ENCODE measurements around the gene PICK1.
"Not testable (repeated sequence)": the region's sequence is repeated elsewhere in the genome, so short reads cannot be mapped to it uniquely, and the experiment has no call there.

Gene PICK1

DNA sequence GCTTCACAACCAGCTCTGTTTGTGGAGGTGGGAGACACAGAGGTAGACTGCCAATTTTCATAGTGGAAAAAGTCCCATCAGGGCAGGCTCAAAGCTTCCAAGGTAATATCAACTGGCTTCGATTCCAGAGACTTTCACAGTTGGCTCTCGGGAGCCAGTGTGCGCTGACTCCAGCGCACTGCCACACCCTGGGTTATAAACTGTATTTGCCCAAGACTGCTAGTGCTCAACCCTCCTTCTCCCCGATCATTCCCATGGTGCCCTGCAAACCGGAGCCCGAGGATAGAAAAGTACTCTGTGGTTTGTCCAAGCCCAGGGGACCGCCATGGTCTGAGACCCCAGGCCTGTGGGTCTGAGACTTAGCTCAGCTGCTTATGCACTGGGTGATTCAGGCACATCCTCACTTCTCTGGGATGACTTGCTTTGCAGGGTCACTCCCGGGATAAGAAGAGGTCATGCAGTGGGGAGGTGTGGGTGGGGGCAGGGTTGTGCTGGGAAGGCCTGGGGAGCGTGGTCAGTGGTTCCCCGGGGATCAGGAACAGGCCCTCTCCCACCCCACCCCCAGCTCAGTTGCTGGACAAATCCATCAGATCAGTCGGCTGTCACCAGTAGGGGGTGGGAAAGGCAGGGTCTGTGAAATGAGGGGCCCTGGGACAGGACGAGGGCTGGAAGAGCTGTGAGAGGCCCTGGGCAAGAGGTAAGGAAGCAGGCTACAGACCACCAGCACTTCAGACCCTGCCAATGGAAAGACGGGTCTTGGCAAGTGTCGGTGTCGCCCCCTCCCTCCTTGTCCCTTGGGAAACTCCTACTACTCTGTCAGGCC lies 26.7 kb upstream of the PICK1 start:
- in situ Hi-C loops (cut with HindIII; ENCODE audit: low sequenced_read_pairs): no loop called here

DNA sequence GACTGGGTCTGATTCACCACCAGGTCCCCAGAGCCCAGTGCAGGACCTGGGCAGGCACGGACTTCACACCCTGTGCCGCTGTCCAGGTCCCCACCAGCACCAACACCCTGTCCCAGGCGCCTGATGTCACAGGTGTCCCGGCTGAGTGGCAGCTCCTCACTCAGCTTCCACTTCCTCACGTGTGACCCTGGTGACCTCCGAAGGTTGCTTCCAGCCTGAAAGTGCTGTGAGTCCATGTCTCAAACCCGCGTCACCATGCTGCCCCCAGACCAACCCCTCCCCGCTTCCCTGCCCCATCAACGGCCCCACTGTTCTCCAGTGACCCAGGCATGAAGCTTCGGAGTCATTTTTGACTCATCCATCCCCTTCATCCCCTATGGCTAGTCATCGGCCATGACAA lies 25.7 kb upstream of the PICK1 start:
- in situ Hi-C loops (cut with HindIII; ENCODE audit: low sequenced_read_pairs): no loop called here

DNA sequence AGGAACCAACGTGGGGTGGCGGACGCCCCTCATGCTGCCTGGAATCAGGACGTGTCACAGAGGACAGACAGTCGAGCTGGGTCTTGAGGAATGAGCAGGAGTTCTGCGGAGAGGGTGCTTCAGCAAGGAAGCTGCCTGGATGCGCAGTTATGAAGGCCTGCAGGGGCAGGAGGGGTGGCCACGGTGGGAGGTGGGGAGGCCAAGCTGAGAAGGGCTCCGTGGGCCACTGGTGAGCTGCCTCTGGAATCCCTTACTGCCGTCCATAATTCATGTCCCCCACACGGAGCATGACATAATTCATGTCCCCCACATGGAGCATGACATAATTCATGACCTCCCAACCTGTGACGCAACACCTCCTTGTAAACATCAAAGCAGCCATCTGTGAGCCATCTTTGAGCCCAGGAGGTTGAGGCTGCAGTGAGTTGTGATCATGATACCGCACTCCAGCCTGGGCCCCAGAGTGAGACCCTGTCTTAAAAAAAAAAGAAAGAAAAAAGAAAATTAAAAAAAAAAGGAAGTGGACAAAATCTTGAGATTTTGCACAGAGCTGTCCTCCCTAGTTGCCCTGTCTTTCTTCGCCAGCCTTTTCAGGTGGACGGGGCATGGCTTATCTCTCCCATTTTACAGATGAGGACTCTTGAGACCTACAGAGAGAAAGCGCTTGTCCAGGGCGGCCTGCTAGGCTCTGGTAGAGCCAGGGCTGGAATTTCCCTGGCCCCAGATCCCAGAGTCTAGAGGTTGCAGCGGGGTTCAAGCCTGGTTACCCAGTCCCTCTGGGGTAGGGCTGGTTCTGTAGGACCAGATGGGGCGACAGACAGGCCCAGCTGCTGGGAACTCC lies 24.3 kb upstream of the PICK1 start:
- in situ Hi-C loops (cut with HindIII; ENCODE audit: low sequenced_read_pairs): no loop called here

DNA sequence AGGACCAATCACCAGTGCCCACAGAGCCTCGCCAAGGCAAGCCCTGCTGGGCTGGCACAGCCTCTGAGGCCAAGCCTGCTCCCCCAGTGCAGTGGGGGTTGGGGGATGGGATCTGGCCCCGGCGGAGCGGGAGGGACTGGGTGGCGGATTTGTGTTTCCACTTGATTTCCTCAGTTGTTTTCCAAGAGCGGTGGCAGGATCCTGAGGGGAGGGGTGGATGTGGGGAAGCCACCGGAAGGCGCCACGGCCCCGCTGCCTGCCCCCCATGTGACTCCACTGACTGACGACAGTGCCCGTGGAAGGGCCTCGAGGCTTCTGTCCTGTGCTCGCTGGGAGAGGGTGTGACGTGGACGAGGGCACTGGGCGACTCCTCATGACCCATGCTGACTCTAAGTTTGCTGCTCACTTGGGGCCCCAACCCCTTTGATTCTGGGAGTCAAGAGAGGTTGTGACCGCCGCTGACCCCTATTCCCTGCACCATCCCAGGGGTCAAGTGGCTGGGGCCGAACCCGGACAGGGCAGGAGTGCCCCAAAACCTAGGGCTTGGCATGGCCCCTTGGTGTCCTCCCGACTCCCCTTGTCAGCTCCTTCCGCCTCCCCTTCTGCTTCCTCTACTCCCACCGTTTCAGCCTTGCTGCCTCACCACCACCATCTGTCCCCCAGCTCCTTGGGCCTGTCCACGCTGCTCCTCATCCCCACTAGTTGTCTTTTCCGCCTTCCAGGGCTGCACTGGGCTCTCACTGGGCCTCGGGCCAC lies 23.5 kb upstream of the PICK1 start:
- in situ Hi-C loops (cut with HindIII; ENCODE audit: low sequenced_read_pairs): no loop called here

- in situ Hi-C loops (cut with HindIII; ENCODE audit: low sequenced_read_pairs): no loop called here
Measured at GRCh38 chr22:38034278-38034882, 22.8 kb upstream of the PICK1 start.

- in situ Hi-C loops (cut with HindIII; ENCODE audit: low sequenced_read_pairs): no loop called here
Measured at GRCh38 chr22:38034884-38035529, 22.2 kb upstream of the PICK1 start.

GRCh38 chr22:38035530-38035885 lies 21.7 kb upstream of the PICK1 start:
- in situ Hi-C loops (cut with HindIII; ENCODE audit: low sequenced_read_pairs): no loop called here

DNA sequence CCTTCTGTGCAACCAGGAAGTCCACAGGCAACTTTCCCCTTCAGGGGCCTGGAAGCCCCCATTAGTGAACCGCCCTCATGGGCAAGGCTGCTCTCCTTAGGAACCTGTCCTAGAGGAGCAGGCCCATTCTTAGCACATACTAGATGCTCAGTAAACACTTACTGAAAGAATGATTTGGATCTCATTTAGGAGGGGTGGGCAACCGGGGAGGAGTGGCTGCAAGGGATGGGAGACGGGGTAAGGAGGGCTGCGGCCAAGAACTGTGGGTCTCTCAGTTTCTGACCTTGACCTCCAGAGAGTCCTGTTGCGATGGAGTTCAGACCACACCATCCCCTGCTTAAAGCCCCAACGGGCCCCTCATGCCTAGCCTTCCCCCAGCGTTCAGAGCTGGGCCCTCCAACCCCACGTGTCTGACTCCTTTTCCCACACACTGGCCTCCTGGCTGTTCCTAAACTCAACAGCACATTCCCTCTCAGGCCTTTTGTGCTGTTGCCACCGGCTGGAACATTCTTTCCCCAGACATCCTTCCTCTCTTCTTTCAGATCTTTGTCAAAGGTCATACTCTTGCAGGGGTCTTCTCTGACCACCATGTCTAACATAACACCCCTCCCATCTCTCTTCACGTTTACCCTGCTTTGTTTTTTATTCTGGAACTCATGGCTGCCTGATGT lies 20.7 kb upstream of the PICK1 start:
- in situ Hi-C loops (cut with HindIII; ENCODE audit: low sequenced_read_pairs): no loop called here

- in situ Hi-C loops (cut with HindIII; ENCODE audit: low sequenced_read_pairs): not testable (repeated sequence)
Measured at GRCh38 chr22:38037367-38038150, 19.6 kb upstream of the PICK1 start.

GRCh38 chr22:38038426-38038825 lies 18.8 kb upstream of the PICK1 start:
- in situ Hi-C loops (cut with HindIII; ENCODE audit: low sequenced_read_pairs): no loop called here

- in situ Hi-C loops (cut with HindIII; ENCODE audit: low sequenced_read_pairs): no loop called here
Measured at GRCh38 chr22:38038890-38039812, 18.1 kb upstream of the PICK1 start.

GRCh38 chr22:38040953-38041759 lies 16.0 kb upstream of the PICK1 start:
- in situ Hi-C loops (cut with HindIII; ENCODE audit: low sequenced_read_pairs): no loop called here

GRCh38 chr22:38041760-38042487 lies 15.3 kb upstream of the PICK1 start:
- in situ Hi-C loops (cut with HindIII; ENCODE audit: low sequenced_read_pairs): no loop called here

- in situ Hi-C loops (cut with HindIII; ENCODE audit: low sequenced_read_pairs): no loop called here
Measured at GRCh38 chr22:38042488-38042790, 14.8 kb upstream of the PICK1 start.

GRCh38 chr22:38043151-38044039 lies 13.8 kb upstream of the PICK1 start:
- in situ Hi-C loops (cut with HindIII; ENCODE audit: low sequenced_read_pairs): no loop called here

Data from DLD1 (cell line).